Measurements from ENCODE around the gene ABO.

ABO gene

GRCh38 chr9:133250741-133251170 is 24.2 kb downstream of the ABO start:
- DNase-seq = no peak
- no peak for TF ChIP-seq CTCF (IDR thresholded peaks at IDR 0.05)
- H3K4me1 Mint-ChIP-seq = no peaks in the 10 kb centered on the region
- no peak overlapping the region for H3K27ac Mint-ChIP-seq
- H3K9me3 Mint-ChIP-seq = no peaks in the 10 kb centered on the region
- H3K36me3 Mint-ChIP-seq (ENCODE audit: low read depth) = no peaks in the 10 kb centered on the region
- peaks cover 41% of the 10 kb centered on the region for H3K27me3 Mint-ChIP-seq (ENCODE audit: low read depth, poor library complexity)
- H3K4me3 Mint-ChIP-seq = no peak overlapping the region

GRCh38 chr9:133249337-133249736 is 25.7 kb downstream of the ABO start:
- H3K4me3 Mint-ChIP-seq = no peak overlapping the region

GRCh38 chr9:133248726-133249295 is 26.2 kb downstream of the ABO start:
- H3K27me3 Mint-ChIP-seq (ENCODE audit: low read depth, poor library complexity) = peaks cover 56% of the 10 kb centered on the region

More at GRCh38 chr9:133249337-133249736, 25.7 kb downstream of the ABO start:
- no peaks in the 10 kb centered on the region for H3K36me3 Mint-ChIP-seq (ENCODE audit: low read depth)
- H3K27me3 Mint-ChIP-seq (ENCODE audit: low read depth, poor library complexity) = peaks cover 54% of the 10 kb centered on the region
- H3K27ac Mint-ChIP-seq = no peak overlapping the region
- H3K9me3 Mint-ChIP-seq = no peaks in the 10 kb centered on the region
- TF ChIP-seq CTCF (IDR thresholded peaks at IDR 0.05) = no peak
- DNase-seq = no peak
- H3K4me1 Mint-ChIP-seq = no peaks in the 10 kb centered on the region

GRCh38 chr9:133247632-133248031 is 27.4 kb downstream of the ABO start:
- Mint-ChIP-seq H3K4me3 (no peak overlapping the region), H3K4me1 (no peaks in the 10 kb centered on the region), H3K9me3 (no peaks in the 10 kb centered on the region), H3K27me3 (ENCODE audit: low read depth, poor library complexity) (peaks cover 56% of the 10 kb centered on the region), H3K27ac (no peak overlapping the region), H3K36me3 (ENCODE audit: low read depth) (no peaks in the 10 kb centered on the region)
- DNase-seq = no peak
- TF ChIP-seq CTCF (IDR thresholded peaks at IDR 0.05) = no peak

More at GRCh38 chr9:133248726-133249295, 26.2 kb downstream of the ABO start:
- H3K4me3 Mint-ChIP-seq = no peak overlapping the region
- H3K36me3 Mint-ChIP-seq (ENCODE audit: low read depth) = no peaks in the 10 kb centered on the region
- TF ChIP-seq CTCF (IDR thresholded peaks at IDR 0.05) = no peak
- no peak overlapping the region for H3K27ac Mint-ChIP-seq
- H3K4me1 Mint-ChIP-seq = no peaks in the 10 kb centered on the region
- DNase-seq = no peak
- H3K9me3 Mint-ChIP-seq = no peaks in the 10 kb centered on the region

- no peaks in the 10 kb centered on the region for H3K4me1 Mint-ChIP-seq
- no peak for DNase-seq
- no peak for TF ChIP-seq CTCF (IDR thresholded peaks at IDR 0.05)
- H3K36me3 Mint-ChIP-seq (ENCODE audit: low read depth) = no peaks in the 10 kb centered on the region
- H3K9me3 Mint-ChIP-seq = no peaks in the 10 kb centered on the region
- no peak overlapping the region for H3K27ac Mint-ChIP-seq
- peaks cover 55% of the 10 kb centered on the region for H3K27me3 Mint-ChIP-seq (ENCODE audit: low read depth, poor library complexity)
- H3K4me3 Mint-ChIP-seq = no peak overlapping the region
These were observed 28.0 kb downstream of the ABO start for GRCh38 chr9:133246991-133247390.

GRCh38 chr9:133246562-133246961 is 28.4 kb downstream of the ABO start:
- Mint-ChIP-seq H3K27me3 (ENCODE audit: low read depth, poor library complexity) (peaks cover 55% of the 10 kb centered on the region), H3K4me3 (no peak overlapping the region), H3K4me1 (no peaks in the 10 kb centered on the region), H3K36me3 (ENCODE audit: low read depth) (no peaks in the 10 kb centered on the region), H3K9me3 (no peaks in the 10 kb centered on the region), H3K27ac (no peak overlapping the region)
- no peak for DNase-seq
- TF ChIP-seq CTCF (IDR thresholded peaks at IDR 0.05) = no peak

Measured in nephron progenitor cell (in vitro differentiated cells).